NCI-H82 treated with DMSO at 0.1 percent for 48 hours (cell line): ENCODE data around the gene CYP46A1.
"Not testable (repeated sequence)": the region's sequence is repeated elsewhere in the genome, so short reads cannot be mapped to it uniquely, and the experiment has no call there.

Source experiments
- DNase-seq: peaks from one replicate; lab custom pipeline; 2025; ENCODE audit not compliant: unreplicated experiment; lab: John Stamatoyannopoulos, UW

Gene CYP46A1

DNA sequence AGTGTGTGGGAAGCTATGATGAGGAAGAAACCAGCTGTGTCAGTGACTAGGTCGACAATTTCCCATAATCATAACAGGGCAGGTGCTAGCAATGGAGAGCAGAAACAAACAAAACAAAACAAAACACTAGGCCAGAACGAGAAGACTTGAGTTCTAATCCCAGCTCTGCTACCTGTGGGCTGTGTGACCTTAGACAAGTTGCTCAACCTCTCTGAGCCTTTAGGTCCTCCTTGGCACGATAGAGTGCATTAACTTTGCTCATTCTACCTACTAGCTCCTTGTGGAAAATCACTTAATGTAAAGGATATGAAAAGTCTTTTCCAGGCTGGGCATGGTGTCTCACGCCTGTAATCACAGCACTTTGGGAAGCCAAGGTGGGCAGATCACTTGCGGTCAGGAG is 27.9 kb upstream of the CYP46A1 start:
- no peak for DNase-seq

DNA sequence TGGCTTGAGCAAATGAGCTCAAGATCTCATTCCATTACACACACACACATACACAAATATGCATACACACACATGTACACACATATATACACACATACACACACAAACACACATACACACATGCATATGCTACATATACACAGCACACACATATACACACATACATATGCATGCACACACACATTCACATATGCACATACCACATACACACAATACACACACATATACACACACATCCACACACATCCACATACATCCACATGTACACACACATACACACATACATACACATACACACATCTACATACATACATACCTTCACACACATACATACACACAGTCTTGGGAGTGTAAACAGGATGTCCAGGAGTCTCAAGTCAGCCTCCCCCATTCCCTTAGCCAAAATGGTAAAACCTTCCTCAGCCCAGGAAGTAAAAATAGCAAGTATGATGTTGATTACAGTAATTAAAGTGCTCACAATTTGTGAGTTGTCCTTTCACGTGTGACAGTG is 26.4 kb upstream of the CYP46A1 start:
- no peak for DNase-seq

DNA sequence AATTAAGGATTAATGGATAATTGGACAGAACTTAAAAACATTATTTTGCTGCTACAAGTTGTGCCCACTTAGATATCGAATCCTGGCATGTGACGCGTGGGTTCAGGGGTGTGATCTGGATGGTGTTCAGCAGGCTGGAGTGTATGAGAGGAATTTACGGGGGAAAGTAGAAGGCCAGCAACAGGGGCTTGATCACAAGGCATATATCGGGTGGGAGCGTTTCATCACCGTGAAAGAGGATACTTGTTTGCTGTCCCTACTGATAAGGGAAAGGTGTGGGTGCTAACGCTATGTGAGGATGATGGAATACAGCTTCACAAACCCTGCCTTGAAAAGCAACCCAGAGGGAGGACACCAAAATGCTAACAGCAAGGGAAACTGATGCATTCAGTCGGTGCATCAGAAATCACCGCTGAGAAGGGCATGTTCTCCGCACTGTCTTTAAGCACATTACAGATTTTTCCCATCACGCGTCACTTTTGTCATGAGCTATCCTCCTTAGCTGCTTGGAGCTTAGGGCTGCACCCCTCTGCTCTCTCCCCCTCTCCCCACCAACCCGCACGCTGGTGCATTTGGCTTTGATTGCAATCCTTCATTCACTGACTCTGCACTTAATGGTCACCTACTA is 25.8 kb upstream of the CYP46A1 start:
- DNase-seq, result no peak

DNA sequence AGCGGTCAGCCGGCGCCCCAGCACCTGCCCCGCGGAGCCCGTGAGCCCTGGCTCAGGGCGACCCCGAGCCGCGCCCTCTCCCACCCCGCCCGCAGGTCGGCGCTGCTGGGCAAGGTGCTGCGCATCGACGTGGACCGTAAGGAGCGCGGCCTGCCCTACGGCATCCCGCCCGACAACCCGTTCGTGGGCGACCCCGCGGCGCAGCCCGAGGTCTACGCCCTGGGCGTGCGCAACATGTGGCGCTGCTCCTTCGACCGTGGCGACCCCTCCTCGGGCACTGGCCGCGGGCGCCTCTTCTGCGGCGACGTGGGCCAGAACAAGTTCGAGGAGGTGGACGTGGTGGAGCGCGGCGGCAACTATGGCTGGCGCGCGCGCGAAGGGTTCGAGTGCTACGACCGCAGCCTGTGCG is 24.8 kb upstream of the CYP46A1 start:
- DNase-seq, result no peak

DNA sequence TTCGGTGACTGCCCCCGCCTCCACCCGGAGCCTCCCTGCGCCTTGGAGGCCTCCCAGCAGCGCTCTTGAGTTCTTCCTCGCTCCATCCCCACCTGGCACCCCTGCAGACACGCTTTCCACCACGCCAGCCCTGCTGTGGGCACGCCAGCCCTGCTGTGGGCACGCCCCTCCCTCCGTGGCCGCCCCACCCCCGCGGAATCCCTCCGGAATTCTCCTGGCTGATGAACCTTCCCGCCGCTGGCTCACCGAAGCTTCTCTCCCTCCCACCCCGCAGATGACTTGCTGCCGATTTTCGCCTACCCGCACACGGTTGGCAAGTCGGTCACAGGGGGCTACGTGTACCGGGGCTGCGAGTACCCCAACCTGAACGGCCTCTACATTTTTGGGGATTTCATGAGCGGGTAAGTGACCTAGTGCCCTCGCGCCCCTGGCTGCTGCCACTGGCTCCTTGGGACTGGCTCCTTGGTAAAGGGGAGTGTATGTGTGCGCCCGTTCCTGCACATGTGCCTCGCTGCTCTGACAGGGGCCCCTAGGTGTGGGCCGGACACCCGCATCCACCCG is 24.0 kb upstream of the CYP46A1 start:
- no peak for DNase-seq

DNA sequence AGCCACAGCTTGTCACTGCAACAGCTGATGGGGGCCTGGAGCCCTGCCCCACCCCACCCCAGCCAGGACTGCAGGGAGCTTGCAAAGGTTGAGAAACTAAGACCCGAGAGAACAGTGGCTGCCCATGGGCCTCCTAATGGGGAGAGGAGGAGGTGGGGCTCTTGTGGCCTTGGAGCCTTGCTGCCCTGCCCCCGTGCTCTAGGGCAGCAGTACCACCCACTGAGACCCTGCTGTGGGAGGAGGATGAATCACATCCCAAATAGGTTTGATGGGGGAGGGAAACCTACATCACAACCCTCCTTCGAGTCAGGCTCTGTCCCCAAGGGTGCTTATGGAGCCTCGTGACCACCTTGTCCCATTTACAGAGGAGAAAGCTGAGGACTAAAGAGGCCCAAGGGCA is 23.3 kb upstream of the CYP46A1 start:
- no peak for DNase-seq

DNA sequence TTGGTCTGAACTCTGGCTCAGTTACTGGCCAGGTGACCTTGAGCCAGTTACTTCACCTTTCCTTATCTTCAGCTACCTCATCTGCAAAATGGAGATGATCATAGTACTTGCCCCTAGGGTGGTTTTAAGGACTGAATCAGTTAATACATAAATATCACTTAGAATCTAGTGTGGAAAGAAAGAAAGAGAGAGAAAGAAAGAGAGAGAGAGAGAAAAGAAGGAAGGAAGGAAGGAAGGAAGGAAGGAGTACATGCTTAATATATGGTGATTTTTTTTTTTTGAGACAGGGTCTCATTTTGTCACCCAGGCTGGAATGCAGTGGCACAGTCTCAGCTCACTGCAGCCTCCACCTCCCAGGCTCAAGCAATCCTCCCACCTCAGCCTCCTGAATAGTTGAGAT is 22.9 kb upstream of the CYP46A1 start:
- DNase-seq, result not testable (repeated sequence)

DNA sequence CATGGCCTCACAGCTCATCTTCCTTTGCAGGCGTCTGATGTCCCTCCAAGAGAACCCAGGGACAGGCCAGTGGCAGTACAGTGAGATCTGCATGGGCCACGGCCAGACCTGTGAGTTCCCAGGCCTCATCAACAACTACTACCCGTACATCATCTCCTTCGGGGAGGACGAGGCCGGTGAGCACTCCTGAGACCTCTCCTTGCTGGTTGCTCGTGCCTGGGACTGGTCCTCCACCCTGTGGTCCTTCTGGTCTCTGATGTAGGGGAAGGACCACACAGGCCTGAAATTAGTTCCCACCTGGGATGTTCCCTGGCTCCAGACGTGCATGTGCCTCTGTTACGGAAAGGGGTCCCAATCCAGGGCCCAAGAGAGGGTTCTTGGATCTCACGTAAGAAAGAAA is 21.3 kb upstream of the CYP46A1 start:
- no peak for DNase-seq

DNA sequence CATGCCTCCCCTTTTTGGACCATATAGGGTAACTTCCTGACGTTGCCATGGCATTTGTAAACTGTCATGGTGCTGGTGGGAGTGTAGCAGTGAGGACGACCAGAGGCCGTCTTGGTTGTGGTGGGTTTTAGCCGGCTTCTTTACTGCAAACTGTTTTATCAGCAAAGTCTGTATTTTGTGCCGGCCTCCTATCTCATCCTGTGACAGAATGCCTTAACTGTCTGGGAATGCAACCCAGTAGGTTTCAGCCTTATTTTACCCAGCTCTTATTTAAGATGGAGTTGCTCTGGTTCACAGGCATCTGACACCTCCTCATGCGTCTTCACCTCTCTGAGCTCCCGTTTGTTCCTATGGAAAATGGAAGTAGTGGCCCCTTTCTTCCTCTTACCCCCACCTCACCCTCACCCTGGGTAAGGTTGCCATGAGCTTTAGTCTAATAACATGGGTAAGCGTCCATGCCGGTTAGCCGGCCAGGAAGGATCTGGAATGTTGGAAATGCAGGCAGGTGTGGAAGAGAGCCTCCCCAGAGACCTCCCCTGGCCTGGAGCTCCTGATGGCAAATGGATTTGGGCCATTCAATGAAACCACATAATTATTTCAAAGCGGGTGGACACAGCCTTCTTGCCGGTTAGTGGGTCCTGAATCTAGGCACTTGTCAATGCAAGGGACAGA is 20.6 kb upstream of the CYP46A1 start:
- DNase-seq, result no peak

DNA sequence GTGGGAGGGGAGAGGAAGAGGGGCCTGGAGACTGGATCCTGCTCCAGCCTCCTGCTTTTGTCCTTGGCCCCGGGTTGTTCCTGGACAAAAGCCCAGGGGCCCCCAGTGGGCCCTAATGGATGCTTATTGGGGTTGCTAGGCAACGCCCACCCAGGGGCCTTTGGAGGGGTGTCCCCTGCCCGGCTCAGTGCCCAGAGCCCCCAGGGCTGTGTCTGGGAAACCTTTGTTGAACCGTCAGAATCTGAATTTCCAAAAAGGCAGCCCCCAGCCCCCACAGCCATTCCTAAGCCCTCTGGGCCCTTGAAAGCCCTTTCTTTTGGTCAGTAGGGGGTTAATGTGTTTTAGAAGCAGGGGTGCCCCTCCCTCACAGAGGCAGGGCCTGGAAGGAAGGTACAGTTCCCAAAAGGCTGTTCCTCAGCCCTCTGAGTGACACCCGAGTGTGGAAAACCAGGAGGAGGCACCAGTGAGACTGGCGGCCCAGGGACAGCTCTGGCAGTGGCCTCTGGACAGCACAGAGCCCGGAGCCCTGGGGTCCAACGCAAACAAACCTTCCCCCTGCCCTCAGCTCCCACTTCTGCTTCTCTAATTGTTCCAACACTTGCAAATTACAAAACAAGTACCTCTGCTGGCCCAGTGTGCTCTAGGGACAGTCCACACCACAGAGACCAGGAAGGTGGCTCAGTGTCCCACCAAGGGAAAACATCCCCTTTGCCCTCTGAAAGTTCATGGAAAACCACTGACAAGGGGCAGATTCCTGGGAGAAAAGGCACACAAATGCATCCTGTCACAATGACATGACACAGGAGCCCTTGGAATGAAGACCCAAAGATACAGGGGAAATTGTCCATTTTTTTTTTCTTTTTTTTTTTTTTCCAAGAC is 19.8 kb upstream of the CYP46A1 start:
- no peak for DNase-seq

DNA sequence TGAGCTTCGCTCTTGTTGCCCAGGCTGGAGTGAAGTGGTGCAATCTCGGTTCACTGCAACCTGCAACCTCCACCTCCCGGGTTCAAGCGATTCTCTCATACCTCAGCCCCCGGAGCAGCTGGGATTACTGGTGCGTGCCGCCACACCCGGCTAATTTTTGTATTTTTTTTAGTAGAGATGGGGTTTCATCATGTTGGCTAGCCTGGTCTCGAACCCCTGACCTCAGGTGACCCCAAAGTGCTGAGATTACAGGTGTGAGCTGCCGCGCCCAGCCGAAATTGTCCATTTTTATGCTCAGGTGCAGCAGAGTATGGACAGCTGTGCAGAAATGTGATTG is 19.2 kb upstream of the CYP46A1 start:
- no peak for DNase-seq

DNA sequence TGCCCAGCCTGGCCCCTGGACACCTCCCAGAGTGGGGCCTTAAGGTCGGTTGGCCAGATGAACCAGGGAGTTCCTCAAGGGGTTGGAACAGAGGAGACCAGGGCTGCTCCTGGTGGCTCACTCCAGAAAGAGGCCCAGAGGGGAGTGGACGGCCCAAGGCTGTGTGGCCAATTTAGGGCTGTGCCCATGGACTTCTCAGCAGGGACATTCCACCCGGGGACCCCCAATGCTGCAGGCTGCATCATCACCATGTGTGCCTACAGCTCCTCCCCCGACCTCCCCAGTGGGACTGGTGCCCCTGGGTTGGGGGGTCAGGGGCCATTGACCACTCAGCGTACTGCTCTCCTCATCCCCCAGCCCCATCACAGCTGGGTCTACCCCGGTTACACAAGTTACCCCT is 17.6 kb upstream of the CYP46A1 start:
- no peak for DNase-seq

DNA sequence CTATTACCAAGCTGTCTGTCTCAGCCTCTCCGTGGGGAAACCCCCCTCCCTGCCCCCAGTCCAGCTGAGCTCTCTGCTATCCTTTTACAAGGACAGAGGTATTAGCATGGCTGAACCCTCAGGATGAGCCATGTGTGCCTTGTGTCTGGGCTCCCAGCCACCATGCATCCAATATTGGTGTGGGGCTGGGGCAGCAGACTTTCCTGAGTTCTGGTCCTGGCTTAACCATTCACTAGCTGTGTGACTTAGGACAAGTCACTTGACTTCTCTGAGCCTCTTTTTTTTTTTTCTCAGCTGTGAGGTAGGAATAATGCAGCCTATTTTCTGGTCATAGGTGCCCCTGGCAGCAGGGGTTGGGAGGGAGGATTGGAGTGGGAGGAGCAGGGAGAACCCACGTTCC is 17.1 kb upstream of the CYP46A1 start:
- DNase-seq, result no peak

DNA sequence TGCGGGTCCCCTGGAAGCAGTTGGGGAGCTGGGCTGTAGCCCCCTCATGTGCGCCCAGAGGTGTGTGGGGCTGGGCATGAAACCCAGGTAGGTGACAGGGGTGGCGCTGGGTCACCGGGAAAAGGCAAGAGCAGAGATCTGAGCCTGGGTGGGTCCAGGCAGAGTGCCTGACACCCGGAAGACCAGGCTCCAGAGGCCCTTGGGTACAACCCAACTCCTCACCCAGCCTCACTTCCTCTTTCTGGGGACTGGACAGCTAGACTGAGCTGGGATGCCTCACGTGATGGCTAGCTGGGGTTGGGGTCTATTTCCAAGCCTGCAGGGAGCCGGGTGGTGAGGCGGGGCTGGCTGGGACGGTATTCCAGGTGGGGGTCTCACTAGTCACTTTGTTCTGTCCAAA is 16.3 kb upstream of the CYP46A1 start:
- no peak for DNase-seq

DNA sequence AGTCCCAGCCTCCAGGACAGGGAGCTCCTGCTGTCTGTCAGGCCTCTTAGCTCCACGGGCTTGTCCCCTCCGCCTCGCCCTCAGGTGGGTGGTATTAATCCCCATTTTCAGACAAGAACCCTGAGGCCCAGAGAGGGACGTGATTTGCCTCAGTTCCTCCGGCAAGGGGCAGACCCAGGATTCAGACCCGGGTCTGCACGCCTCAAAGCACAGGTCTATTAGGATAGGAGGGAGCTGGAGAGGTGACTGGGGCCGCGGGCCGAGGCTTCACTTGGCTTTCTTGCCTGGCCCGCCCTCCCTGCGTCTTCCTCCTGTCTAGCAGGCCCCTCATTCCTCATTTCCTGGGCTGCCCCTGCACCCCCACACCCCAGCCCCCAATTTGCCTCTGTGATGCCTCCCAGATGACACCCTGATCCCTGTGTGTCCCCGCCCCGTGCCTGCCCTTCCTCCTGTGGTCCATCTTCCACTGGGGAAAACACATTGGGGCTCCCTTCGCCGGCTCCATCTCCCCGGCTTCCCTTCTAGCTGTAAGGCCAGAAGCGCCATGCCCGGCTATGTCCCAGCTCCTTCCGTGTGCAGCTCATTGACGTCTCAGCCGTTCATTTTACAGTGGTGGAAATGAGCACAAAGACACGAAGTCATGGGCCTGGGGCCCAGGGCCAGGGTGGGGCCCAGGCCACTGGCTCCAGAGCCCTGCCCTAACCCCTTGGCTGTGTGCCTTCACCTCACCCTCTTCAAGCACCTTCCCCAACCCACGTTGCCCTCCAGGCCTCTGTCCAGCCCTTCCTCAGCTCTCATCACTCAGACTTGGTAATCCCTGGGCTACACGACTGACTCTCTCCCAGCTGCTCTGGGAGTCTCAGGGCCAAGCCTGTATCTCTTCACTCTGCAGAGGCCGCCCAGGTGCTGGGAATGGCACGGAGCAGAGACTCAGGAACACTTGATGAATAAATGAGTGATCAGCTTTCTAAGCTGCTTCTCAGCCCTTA is 15.5 kb upstream of the CYP46A1 start:
- DNase-seq, result no peak

DNA sequence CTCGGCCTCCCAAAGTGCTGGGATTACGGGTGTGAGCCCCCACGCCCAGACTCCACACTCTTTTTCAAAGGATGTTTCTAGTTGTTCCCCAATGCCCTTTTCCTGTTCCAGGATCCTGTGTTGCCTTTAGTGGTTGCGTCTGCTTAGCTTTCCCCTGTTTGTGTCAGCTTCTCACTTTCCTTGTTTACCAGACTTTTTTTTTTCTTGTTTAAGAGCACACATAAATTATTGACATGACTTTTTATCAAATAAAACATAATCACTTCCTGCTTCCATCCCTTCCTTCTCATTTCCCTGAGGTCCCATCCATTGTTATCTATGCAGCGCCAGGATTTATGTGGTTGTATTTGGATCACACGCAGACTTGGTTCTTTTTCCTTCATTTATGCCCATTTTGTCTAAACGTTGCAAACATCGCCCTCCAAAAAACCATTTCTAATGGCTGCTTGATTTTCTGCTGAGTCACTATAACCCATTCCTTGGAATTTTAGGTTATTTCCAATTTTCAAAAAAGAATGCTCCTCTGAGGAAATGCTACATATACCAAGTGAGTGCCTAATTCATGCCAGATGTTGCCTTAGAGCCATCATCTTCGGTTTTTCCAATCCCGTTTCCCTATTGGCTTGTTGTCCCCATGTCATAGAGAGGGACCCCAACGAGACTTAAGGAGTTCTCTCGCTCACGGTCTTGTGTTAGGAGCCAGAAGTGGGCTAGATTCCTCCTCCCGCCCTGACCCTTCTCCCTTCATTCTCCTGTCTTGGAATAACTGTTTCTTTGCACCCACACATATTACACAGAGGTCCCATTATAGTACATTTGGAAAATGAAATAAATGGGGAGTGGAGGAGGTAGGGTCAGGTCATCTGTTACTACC is 13.5 kb upstream of the CYP46A1 start:
- DNase-seq, result no peak

DNA sequence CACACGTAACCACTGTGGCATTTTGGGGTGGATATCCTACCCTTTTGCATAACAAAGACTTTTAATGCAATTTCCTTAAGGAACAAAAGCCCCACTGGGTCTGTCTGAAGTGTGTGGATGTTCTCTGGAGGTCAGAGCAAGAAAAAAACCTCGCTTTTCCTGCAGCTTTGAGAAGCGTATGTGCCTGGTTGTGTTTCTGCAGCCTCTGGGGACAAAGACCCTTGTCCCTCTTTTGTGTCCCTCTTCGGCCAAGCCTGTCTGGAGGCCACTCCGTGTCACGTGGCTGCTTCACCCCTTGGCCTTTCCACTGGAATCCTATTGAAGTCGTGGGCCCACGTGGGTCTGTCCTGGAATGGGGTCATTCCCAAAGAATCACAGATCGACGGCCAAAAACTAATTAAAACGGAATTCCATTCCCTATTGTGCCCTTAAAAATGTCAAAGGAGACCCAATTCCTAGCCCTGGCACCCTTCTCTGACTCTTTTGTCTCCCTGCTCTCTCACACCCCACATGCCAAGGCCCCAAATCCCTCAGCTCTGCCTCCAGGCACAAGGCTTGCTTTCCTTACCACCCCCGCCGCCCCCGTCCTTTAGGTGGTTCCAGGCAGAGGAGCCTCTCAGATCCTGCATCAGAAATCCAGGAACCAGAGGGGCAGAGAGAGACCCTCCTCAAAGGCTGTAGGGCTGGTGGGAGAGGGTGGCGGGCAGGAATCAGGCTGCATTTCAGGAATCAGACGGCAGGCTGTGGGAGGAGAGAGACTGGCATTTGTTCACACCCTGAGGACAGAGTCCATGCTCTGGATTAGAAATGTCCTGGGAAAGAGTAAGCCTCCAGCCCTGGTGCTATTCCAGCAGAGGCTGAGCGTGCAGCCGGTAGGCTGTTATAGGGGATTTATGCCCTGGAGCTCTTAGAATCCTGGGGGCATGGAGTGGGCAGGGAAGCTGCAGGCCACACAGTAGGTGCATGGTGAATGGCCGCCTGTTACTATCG is 12.6 kb upstream of the CYP46A1 start:
- DNase-seq, result no peak

DNA sequence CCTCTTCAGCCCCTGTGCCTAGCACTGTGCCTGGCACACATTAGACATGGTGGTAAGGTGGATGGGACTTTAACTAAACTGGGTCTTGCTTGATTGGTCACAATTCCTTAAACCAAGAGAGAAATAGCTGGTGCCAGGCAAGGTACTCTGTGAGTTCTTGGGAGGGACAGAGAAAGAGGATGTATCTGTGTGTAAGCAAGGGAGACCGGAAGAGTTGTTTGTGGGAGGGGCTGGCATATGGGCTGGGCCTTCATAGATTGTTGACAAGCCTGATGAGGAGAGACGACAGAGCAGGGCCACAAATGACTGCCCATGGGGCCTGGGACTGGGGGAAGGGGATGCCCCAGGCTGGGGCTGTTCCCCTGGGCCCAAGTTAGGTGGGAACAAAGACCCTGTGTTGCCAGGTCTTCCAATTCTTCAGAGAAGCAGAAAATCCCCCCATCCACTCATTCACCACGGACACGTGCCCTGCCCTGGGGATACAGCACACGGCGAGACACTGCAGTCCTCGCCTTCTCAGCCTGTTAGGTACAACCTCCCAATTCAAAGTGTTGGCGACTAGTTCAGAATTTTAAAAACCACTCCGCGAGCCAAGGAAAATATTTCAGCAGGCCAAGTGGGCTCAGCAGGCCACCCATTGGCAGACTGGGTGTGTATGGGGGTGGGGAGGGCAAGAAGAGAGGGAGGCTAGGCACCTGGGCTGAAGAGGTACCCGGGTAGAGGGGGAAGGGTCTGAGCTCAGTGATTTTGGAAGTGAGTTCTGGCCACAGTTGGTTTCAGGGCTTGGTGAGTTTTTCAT is 11.4 kb upstream of the CYP46A1 start:
- DNase-seq, result no peak
